NT2/D1 (cell line): ENCODE data around the gene XK.

Experiments used
- DNase-seq: peaks from one replicate; pipeline ENCODE4 v3.0.0-alpha.2; 2011; ENCODE audit warnings: low read depth, low spot score
- H3K27me3 ChIP-seq: 2 replicates; pipeline ENCODE4 v1.6.0; 2011; ENCODE audit warnings: mild to moderate bottlenecking; ENCODE audit not compliant: insufficient read length, insufficient read depth
- H3K36me3 ChIP-seq: 2 replicates; pipeline ENCODE4 v1.6.1; 2011; ENCODE audit warnings: mild to moderate bottlenecking, low read length, mixed read lengths; ENCODE audit not compliant: insufficient read depth, insufficient read length
- H3K4me1 ChIP-seq: 2 replicates; pipeline ENCODE4 v1.5.1; 2011; ENCODE audit not compliant: insufficient read depth, insufficient read length
- H3K4me3 ChIP-seq: 2 replicates; pipeline ENCODE4 v1.5.1; 2011; ENCODE audit warnings: low read depth; ENCODE audit not compliant: insufficient read length
- H3K9ac ChIP-seq: 2 replicates; pipeline ENCODE4 v1.6.0; 2011; ENCODE audit warnings: low read depth; ENCODE audit not compliant: insufficient read length
- H3K9me3 ChIP-seq: 2 replicates; pipeline ENCODE4 v1.5.1; 2011; ENCODE audit warnings: mild to moderate bottlenecking, low read length; ENCODE audit not compliant: insufficient read depth
- SUZ12 ChIP-seq: IDR thresholded peaks from 2 replicates; pipeline ENCODE4 v1.6.1; 2011; ENCODE audit not compliant: insufficient read length, insufficient read depth; ENCODE audit errors: extremely low read depth
- YY1 ChIP-seq: IDR thresholded peaks from 2 replicates; pipeline ENCODE4 v1.6.1; 2011; ENCODE audit not compliant: insufficient read length, insufficient read depth
- ZNF274 ChIP-seq: IDR thresholded peaks from 2 replicates; pipeline ENCODE4 v1.6.1; 2011; ENCODE audit warnings: mild to moderate bottlenecking, low read depth, low read length

Gene XK

DNA sequence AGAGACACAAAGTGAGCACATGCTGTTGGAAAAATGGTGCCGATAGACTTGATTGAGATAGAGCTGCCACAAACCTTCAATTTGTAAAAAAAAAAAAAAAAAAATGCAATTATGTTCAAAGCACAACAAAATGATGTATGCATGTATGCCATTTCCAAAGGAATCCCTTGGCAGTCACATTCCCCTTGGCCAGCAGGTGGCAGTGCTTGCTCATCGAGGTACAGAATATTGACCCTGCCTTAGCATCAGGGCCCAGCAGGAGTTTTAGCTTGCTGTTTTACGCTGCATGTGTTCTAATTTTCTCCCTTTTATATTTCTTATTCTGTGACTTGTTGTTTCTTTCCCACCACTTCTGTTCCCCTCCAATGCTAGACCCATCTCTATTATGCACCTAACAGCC is 59.8 kb downstream of the XK start:
- no peak overlapping the region for H3K9ac ChIP-seq
- TF ChIP-seq YY1 (no peak), ZNF274 (no peak), SUZ12 (no peak)
- H3K27me3 ChIP-seq: no peaks in the 10 kb centered on the region
- no peaks in the 10 kb centered on the region for H3K4me1 ChIP-seq
- H3K4me3 ChIP-seq: no peak overlapping the region
- DNase-seq: peak; percentile 40
- H3K36me3 ChIP-seq: no peaks in the 10 kb centered on the region
- no peaks in the 10 kb centered on the region for H3K9me3 ChIP-seq

DNA sequence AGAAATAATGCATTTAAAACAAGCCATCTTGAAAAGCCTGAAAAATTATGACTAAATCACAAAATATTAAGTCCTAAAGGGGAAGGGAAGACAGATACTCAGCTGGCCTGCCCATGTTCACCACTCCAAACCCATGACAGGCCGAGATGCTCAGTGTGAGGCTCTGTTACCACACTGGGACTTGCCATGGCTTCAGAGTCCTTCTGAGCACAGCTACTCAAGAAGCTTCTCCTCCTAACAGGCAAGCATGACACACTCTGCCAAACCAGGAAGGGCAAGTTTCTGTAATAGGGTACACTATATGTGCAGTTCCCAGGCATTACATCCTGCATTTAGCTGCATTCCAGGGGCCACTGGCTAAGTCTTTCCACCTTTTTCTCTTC is 60.2 kb downstream of the XK start:
- H3K4me1 ChIP-seq: no peaks in the 10 kb centered on the region
- TF ChIP-seq ZNF274 (no peak), YY1 (no peak), SUZ12 (no peak)
- no peak for DNase-seq
- no peaks in the 10 kb centered on the region for H3K36me3 ChIP-seq
- H3K4me3 ChIP-seq: no peak overlapping the region
- no peak overlapping the region for H3K9ac ChIP-seq
- H3K9me3 ChIP-seq: no peaks in the 10 kb centered on the region
- no peaks in the 10 kb centered on the region for H3K27me3 ChIP-seq

DNA sequence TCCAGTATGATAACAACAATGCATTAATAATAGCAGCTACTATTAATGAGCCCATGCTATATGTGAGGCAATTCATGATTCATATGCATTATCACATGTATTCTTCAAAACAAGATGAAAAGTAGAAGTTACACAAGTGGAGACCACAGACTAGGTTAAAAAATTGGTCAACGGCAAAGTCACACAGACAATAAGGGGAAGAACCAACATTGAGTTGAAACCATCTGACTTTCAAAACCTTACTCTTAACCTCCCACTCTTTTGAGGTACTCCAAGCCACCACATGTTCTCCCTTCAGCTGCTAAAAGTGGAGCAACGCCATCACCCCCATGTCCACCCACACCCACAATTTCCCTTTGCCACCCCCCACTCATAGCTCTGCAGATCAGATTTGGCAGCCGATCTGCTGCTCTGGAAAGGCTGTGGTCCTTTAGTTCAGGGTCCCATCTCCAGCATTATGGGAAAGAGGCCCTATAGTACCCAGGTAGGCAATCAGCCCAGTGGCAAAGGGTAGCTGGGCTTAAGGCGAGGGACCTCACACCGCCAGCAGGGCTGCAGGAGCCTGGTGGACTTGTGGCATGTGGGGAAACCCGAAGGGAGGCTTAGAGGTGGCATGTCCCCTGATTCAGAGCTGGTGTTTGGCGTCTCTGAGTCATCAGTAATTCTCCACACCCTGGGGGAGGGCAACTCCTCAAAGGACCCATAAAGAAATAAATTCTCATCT is 60.8 kb downstream of the XK start:
- Histone ChIP-seq H3K4me1 (no peaks in the 10 kb centered on the region), H3K27me3 (no peaks in the 10 kb centered on the region)

DNA sequence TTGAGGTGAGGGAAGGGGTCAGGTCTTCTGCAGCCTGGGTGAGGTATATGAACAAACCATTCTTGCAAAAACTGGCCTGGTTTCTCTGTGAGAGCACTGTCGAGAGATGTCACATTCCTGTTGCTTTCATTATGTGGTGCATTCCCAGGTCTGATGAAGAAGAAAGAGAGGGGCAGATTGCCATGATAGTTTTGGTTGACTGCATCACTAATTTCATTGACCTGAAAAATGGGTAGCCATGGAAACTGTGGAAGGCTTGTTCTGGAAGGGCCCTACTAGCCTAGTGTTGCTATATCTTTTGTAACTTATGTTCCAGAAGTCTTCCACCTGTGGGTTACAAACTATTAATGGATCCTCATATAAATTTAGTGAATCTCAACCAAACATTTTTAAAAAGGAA is 61.4 kb downstream of the XK start:
- Histone ChIP-seq H3K9ac (no peak overlapping the region), H3K4me1 (no peaks in the 10 kb centered on the region), H3K27me3 (no peaks in the 10 kb centered on the region), H3K36me3 (no peaks in the 10 kb centered on the region), H3K4me3 (no peak overlapping the region), H3K9me3 (no peaks in the 10 kb centered on the region)
- no peak for TF ChIP-seq ZNF274
- TF ChIP-seq YY1: no peak
- TF ChIP-seq SUZ12: no peak
- no peak for DNase-seq

More for the DNA sequence above, 60.8 kb downstream of the XK start:
- no peak for DNase-seq
- Histone ChIP-seq H3K9me3 (no peaks in the 10 kb centered on the region), H3K9ac (no peak overlapping the region), H3K36me3 (no peaks in the 10 kb centered on the region), H3K4me3 (no peak overlapping the region)
- TF ChIP-seq ZNF274: no peak
- TF ChIP-seq SUZ12: no peak
- TF ChIP-seq YY1: no peak

DNA sequence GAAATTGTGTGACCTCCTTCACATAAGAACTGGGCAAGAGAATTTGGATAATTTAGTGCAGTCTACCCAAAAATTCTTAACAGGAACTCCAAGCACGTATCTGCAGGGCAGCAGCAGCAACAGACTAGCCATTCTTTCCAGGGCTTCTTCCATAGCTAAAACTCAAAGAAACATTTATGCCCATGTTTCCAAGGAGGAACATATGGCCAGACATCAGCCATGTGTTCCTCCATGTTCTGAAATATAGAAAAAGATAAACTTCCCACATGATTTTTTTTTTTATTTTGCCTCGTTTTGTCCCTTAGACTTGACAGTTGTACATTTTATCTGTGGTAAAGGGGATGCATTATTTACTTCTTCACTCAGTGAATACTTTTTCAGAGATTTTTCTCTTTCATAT is 66.7 kb downstream of the XK start:
- Histone ChIP-seq H3K9ac (no peak overlapping the region), H3K4me3 (no peak overlapping the region), H3K9me3 (no peaks in the 10 kb centered on the region), H3K36me3 (no peaks in the 10 kb centered on the region), H3K27me3 (no peaks in the 10 kb centered on the region), H3K4me1 (no peaks in the 10 kb centered on the region)
- TF ChIP-seq YY1: no peak
- TF ChIP-seq SUZ12: no peak
- no peak for TF ChIP-seq ZNF274
- no peak for DNase-seq

DNA sequence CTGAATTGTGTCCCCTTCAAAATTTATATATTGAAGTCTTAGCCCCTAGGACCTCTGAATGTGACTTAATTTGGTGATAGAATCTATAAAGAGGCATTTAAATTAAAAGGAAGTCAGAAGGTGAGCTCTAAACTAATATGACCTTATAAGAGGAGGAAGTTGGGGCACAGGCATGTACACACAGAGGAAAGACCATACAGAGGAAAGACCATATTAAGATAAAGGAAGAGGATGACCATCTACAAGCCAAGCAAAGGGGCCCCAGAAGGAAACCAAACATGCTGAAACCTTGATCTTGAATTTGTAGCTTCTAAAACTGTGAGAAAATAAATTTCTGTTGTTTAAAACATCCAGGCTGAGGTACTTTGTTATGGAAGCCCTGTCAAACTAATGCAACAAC is 67.3 kb downstream of the XK start:
- H3K4me1 ChIP-seq: no peaks in the 10 kb centered on the region
- H3K36me3 ChIP-seq: no peaks in the 10 kb centered on the region
- H3K4me3 ChIP-seq: no peak overlapping the region

DNA sequence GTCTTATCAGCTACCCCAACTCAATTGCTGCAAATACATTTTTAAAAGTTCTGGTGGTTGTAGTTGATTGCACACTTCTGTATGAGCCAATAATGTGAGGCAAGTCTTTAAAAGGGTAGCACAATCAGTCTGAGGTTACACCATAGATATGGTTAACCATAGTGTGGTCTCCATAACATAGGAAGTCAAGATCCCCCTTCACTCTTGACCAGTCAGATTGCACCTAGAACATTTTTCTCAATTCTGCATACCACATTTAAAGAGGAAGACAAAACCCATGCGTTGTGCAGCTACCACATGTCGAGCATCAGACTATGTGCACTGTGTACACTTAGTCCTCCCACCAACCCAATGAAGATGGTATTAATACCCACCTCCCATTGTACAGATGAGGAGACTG is 67.8 kb downstream of the XK start:
- no peak overlapping the region for H3K9ac ChIP-seq
- DNase-seq: no peak
- no peaks in the 10 kb centered on the region for H3K4me1 ChIP-seq
- TF ChIP-seq SUZ12: no peak
- no peak for TF ChIP-seq ZNF274
- no peak for TF ChIP-seq YY1
- H3K36me3 ChIP-seq: no peaks in the 10 kb centered on the region
- no peak overlapping the region for H3K4me3 ChIP-seq
- no peaks in the 10 kb centered on the region for H3K9me3 ChIP-seq
- no peaks in the 10 kb centered on the region for H3K27me3 ChIP-seq

More for the DNA sequence above, 67.3 kb downstream of the XK start:
- DNase-seq: no peak
- H3K9ac ChIP-seq: no peak overlapping the region
- TF ChIP-seq YY1: no peak
- TF ChIP-seq SUZ12: no peak
- no peak for TF ChIP-seq ZNF274
- no peaks in the 10 kb centered on the region for H3K27me3 ChIP-seq
- no peaks in the 10 kb centered on the region for H3K9me3 ChIP-seq

DNA sequence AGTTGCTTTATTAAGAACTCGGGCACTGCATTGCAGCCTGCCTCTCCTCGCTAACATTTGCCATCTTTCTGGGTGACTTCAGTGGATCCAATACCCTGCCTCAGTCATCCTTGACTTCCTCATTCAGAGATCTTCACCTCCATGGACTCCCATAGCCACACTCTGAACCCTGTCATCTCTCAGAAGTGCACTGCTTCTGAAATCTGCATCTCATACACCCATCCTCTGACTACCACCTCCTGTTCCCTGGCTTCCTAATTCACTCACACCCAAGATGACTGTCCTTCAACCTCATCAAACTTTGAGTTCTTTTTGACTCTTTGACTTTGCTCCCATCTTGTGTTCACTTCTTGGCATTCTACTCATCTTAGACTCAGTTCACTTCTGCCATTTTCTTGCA is 68.9 kb downstream of the XK start:
- H3K36me3 ChIP-seq: no peaks in the 10 kb centered on the region
- no peak overlapping the region for H3K9ac ChIP-seq
- TF ChIP-seq YY1: no peak
- TF ChIP-seq SUZ12: no peak
- TF ChIP-seq ZNF274: no peak
- H3K4me3 ChIP-seq: no peak overlapping the region
- no peaks in the 10 kb centered on the region for H3K27me3 ChIP-seq
- H3K9me3 ChIP-seq: no peaks in the 10 kb centered on the region
- DNase-seq: no peak
- H3K4me1 ChIP-seq: no peaks in the 10 kb centered on the region
